GM06990 (cell line): ENCODE data around the gene XYLT1.
"Not testable (repeated sequence)": the region's sequence is repeated elsewhere in the genome, so short reads cannot be mapped to it uniquely, and the experiment has no call there.

Source experiments
- DNase-seq: peaks from one replicate; pipeline ENCODE4 v3.0.0-alpha.2; 2011; ENCODE audit not compliant: insufficient read length; ENCODE audit errors: extremely low read depth
- H3K27me3 ChIP-seq: replicated peaks from 2 replicates; pipeline ENCODE4 v1.6.0; 2011; ENCODE audit warnings: low read length; ENCODE audit not compliant: control insufficient read depth, insufficient read depth
- H3K36me3 ChIP-seq: 2 replicates; pipeline ENCODE4 v1.5.1; 2011; ENCODE audit warnings: low read length; ENCODE audit not compliant: control insufficient read depth, insufficient read depth
- H3K4me3 ChIP-seq: replicated peaks from 2 replicates; pipeline ENCODE4 v1.5.1; 2011; ENCODE audit warnings: low read depth, mild to moderate bottlenecking, control low read depth, low read length
- CTCF ChIP-seq: IDR thresholded peaks from 2 replicates; pipeline ENCODE4 v1.5.1; 2011; ENCODE audit warnings: low read length, control low read depth, mild to moderate bottlenecking, inconsistent platforms; ENCODE audit not compliant: insufficient read depth, poor library complexity, severe bottlenecking

XYLT1 gene

GRCh38 chr16:17414421-17414820 lies 56.3 kb downstream of the XYLT1 start:
- TF ChIP-seq CTCF, result no peak
- no peak overlapping the region for H3K4me3 ChIP-seq
- DNase-seq, result peak; percentile 44

GRCh38 chr16:17413508-17413907 lies 57.3 kb downstream of the XYLT1 start:
- TF ChIP-seq CTCF, result no peak
- H3K27me3 ChIP-seq, result no peaks in the 10 kb centered on the region
- DNase-seq, result no peak
- H3K4me3 ChIP-seq, result no peak overlapping the region
- H3K36me3 ChIP-seq, result no peaks in the 10 kb centered on the region

More at GRCh38 chr16:17414421-17414820, 56.3 kb downstream of the XYLT1 start:
- H3K36me3 ChIP-seq, result no peaks in the 10 kb centered on the region
- H3K27me3 ChIP-seq, result no peaks in the 10 kb centered on the region

GRCh38 chr16:17412791-17413190 lies 58.0 kb downstream of the XYLT1 start:
- no peak for TF ChIP-seq CTCF
- Histone ChIP-seq H3K27me3 (no peaks in the 10 kb centered on the region), H3K4me3 (no peak overlapping the region), H3K36me3 (no peaks in the 10 kb centered on the region)
- DNase-seq, result no peak

- no peaks in the 10 kb centered on the region for H3K36me3 ChIP-seq
- no peak overlapping the region for H3K4me3 ChIP-seq
- DNase-seq, result no peak
- H3K27me3 ChIP-seq, result no peaks in the 10 kb centered on the region
- no peak for TF ChIP-seq CTCF
Observed at GRCh38 chr16:17412221-17412620, 58.5 kb downstream of the XYLT1 start.

GRCh38 chr16:17411263-17411662 lies 59.5 kb downstream of the XYLT1 start:
- no peak for TF ChIP-seq CTCF
- Histone ChIP-seq H3K36me3 (no peaks in the 10 kb centered on the region), H3K4me3 (no peak overlapping the region), H3K27me3 (no peaks in the 10 kb centered on the region)
- DNase-seq, result no peak

- not testable (repeated sequence) for H3K27me3 ChIP-seq, H3K4me3 ChIP-seq, H3K36me3 ChIP-seq, DNase-seq
Observed at GRCh38 chr16:17410316-17410715, 60.4 kb downstream of the XYLT1 start.
